RWPE1 (cell line): ENCODE data around the gene PSMB2.

Experiments used
- CTCF ChIA-PET: fragments of 350-600 bp; sonication (Branson Sonifier 250); formaldehyde crosslinking; extraction: SDS; loops from one replicate; lab custom pipeline; 2021; lab: Yijun Ruan, JAX
- POLR2A ChIA-PET: fragments of 400-600 bp; formaldehyde crosslinking; extraction: SDS; loops from one replicate; lab custom pipeline; 2020; ENCODE audit warnings: antibody characterized with exemption; ENCODE audit not compliant: low non-redundant PET; lab: Yijun Ruan, JAX
- DNase-seq: peaks from one replicate; pipeline ENCODE4 v3.0.0; 2012; ENCODE audit warnings: low spot score
- H3K27ac ChIP-seq: fragments of 450-650 bp; 2 replicates; pipeline ENCODE4 v1.5.1; 2017
- TF ChIP-seq, protein P1 (sequence below): fragments of 450-650 bp; conservative IDR thresholded peaks from 2 replicates; pipeline ENCODE4 v1.5.1; 2017; ENCODE audit warnings: low read depth, mild to moderate bottlenecking

The PSMB2 gene

DNA sequence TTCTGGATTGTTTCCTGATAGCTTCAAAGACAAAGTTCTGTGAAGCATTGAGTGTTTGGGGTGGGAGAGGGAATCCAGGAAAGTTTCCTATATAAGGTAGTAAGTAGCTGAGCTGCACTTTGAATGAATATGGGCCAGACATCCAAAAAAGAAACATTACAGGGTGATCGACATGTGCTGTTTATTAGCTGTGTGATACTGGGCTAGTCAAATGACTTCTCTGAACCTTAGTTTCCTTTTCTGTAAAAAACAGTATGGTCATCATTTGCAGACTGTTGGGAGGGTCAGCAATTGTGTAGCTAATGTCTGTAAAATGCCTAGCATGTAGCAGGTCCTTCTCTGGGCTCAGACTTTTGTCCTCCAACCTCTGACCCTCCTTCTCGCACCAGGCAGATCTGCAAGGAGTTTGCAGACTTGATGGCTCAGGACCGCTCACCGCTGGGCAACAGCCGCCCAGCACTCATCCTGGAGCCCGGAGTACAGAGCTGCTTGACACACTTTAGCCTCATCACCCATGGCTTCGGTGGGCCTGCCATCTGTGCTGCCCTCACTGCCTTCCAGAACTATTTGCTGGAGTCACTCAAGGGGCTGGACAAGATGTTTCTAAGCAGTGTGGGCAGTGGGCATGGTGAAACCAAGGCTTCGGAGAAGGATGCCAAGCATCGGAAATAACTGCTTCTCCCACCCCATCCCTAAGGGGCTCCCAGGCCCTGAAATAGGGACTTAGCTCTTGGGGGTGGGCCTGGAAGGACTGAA is 47.1 kb downstream of the PSMB2 start:
- DNase-seq: no peak
- TF ChIP-seq, protein P1, sequence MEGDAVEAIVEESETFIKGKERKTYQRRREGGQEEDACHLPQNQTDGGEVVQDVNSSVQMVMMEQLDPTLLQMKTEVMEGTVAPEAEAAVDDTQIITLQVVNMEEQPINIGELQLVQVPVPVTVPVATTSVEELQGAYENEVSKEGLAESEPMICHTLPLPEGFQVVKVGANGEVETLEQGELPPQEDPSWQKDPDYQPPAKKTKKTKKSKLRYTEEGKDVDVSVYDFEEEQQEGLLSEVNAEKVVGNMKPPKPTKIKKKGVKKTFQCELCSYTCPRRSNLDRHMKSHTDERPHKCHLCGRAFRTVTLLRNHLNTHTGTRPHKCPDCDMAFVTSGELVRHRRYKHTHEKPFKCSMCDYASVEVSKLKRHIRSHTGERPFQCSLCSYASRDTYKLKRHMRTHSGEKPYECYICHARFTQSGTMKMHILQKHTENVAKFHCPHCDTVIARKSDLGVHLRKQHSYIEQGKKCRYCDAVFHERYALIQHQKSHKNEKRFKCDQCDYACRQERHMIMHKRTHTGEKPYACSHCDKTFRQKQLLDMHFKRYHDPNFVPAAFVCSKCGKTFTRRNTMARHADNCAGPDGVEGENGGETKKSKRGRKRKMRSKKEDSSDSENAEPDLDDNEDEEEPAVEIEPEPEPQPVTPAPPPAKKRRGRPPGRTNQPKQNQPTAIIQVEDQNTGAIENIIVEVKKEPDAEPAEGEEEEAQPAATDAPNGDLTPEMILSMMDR: no peak
- POLR2A ChIA-PET: no interaction called here
- CTCF ChIA-PET: interaction anchor here (0.6 kb wide), 1 partner anchor 29 kb away, joined by 3 read pairs; no protein-coding TSS in a partner anchor
- H3K27ac ChIP-seq: no peak overlapping the region

DNA sequence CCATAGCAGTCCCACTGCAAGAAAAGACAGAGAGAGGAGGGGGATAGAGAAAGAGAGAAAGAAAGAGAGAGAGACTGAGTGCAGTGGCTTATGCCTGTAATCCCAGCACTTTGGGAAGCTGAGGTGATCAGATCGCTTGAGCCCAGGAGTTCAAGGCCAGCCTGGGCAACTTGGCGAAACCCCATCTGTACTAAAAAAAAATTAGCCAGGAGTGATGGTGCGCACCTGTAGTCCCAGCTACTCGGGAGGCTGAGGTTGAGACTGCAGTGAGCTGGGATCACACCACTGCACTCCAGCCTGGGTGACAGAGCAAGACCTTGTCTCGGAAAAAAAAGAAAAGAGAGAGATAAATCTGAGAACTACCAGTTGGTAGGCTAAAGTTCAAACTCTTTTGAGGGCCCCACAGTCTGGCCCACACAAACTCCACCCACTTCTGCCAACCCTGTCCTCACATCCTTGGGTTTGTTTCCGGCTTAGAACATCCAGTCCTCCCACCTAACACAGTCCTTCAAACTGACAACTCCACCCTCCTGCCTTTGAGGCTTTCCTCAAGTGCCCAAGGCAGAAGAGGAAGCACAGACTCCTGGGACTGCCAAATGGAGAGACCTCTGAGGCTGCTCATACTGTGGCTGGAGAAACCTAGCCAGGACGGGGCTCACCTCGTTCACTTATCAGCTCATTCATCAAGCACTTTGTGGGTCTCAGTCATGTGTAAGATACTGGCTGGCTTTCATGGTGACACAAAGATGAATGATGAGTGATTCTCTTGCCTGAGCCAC is 48.1 kb downstream of the PSMB2 start:
- DNase-seq: no peak
- TF ChIP-seq, protein P1: no peak
- POLR2A ChIA-PET: interaction anchor here (0.7 kb wide), 1 partner anchor 20 kb away, joined by 3 read pairs; no protein-coding TSS in a partner anchor

DNA sequence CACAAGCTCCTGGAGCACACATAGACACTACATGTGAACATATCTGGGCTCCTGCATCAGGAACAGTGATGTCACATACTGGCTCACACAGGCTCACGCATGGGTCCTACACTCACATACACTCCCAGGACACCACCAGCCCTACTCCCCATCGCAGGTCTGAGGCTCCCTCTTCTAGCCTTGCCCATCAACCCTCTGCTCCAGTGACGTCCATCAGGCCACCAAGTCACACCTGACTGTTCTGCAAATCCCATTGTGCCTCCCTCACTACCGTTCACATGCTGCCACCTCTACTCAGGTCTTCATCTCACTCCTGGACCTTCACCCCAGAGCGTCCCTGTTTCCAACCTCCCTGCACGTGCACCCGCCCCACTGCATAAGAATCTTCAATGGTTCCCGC is 50.1 kb downstream of the PSMB2 start:
- no peak for DNase-seq
- no peak overlapping the region for H3K27ac ChIP-seq
- TF ChIP-seq, protein P1: no peak
- ChIA-PET POLR2A (no interaction called here), CTCF (interaction anchor here (0.6 kb wide), 1 partner anchor 1866 kb away, joined by 3 read pairs; no protein-coding TSS in a partner anchor)

More for the DNA sequence above, 48.1 kb downstream of the PSMB2 start:
- H3K27ac ChIP-seq: no peak overlapping the region
- CTCF ChIA-PET: interaction anchor here (0.6 kb wide), 1 partner anchor 30 kb away, joined by 3 read pairs; no protein-coding TSS in a partner anchor

DNA sequence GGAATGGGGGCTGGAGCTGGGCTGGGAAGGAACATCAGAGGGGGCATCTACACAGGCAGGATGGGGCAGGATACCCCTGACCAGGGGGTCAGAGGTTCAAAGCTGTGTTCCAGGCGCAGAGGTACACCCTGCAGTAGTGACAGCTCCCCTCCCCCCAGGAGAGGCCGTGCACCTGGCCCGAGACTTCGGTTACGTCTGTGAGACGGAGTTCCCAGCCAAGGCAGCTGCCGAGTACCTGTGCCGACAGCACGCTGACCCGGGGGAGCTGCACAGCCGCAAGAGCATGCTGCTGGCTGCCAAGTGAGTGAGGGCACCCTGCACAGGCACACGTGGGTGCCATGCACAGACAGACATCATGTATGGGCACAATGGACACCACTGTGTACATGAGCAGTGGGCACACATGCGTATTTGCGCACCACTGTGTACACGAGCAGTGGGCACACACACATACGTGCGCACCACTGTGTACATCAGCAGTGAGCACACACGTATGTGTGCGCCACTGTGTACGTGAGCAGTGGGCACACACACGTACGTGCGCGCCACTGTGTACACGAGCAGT is 50.8 kb downstream of the PSMB2 start:
- CTCF ChIA-PET: no interaction called here

DNA sequence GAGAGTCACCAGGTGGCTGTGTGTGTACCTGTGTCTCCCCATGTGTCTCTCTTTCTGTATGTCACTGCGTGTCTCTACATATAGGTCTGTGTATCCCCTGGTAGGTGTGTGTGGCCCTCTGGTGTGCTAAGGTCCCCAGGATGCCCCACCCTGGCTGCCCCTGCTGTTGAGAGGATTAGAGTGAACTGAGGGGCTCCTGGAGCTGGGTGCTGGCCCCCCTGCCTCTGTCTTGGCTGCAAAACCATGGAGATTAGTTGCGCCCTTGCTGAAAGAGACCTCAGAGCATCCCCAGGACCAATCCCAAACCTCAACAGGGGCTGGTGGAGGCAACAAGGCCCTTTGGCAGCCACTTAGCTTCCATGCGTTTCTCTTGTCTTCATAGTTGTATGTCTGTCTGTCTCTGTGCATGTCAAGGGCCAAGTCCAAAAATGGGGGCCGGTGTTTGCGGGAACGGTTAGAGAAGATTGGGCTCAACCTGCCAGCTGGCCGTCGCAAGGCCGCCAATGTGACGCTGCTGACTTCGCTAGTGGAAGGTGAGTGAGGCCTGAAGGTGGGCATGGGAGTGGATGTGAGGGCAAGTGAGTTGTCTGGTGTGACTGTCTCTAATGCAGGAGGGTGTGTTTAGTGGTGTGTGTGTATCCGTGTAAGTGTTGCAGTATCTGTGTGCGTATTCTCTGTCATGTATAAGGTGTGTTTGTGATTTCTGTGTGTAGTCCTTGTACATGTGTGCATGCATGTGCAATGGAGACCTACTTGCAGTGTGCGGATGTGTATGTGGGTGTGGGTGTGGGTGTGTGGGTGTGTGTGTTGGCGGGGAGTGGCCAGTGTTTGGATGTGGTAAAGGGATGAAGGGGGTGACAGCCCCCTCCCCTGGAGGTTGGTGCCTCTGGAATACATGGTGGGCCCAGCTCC is 51.6 kb downstream of the PSMB2 start:
- TF ChIP-seq, protein P1: no peak
- no peak overlapping the region for H3K27ac ChIP-seq
- DNase-seq: no peak
- ChIA-PET POLR2A (no interaction called here), CTCF (no interaction called here)

More for the DNA sequence above, 50.8 kb downstream of the PSMB2 start:
- TF ChIP-seq, protein P1: no peak
- H3K27ac ChIP-seq: no peak overlapping the region
- POLR2A ChIA-PET: no interaction called here
- no peak for DNase-seq
